C4-2B (cell line): ENCODE measurements around the gene ZKSCAN5.

Experiments used
- H3K27ac ChIP-seq: fragments of 450-650 bp; 2 replicates; pipeline ENCODE4 v1.5.1; 2017
- CTCF ChIP-seq: fragments of 450-650 bp; conservative IDR thresholded peaks from 2 replicates; pipeline ENCODE4 v1.5.1; 2017; ENCODE audit warnings: mild to moderate bottlenecking
- ZFX ChIP-seq: fragments of 450-650 bp; IDR thresholded peaks from 2 replicates; pipeline ENCODE4 v1.6.1; 2017

ZKSCAN5 gene

GRCh38 chr7:99478464-99479440, 25.7 kb upstream of the ZKSCAN5 start:
- no peak overlapping the region for H3K27ac ChIP-seq
- TF ChIP-seq CTCF (no peak), ZFX (no peak)

GRCh38 chr7:99485094-99485493, 19.4 kb upstream of the ZKSCAN5 start:
- no peak for TF ChIP-seq ZFX
- TF ChIP-seq CTCF, result no peak
- no peak overlapping the region for H3K27ac ChIP-seq

GRCh38 chr7:99489235-99489634, 15.2 kb upstream of the ZKSCAN5 start:
- TF ChIP-seq CTCF, result no peak
- TF ChIP-seq ZFX, result no peak
- H3K27ac ChIP-seq, result no peak overlapping the region

GRCh38 chr7:99490878-99491277, 13.6 kb upstream of the ZKSCAN5 start:
- TF ChIP-seq CTCF, result no peak
- H3K27ac ChIP-seq, result no peak overlapping the region

GRCh38 chr7:99493823-99494222, 10.6 kb upstream of the ZKSCAN5 start:
- TF ChIP-seq CTCF, result no peak
- no peak for TF ChIP-seq ZFX
- no peak overlapping the region for H3K27ac ChIP-seq

GRCh38 chr7:99497766-99498545, 6.5 kb upstream of the ZKSCAN5 start:
- no peak overlapping the region for H3K27ac ChIP-seq
- TF ChIP-seq ZFX, result no peak
- TF ChIP-seq CTCF, result no peak

- TF ChIP-seq ZFX (no peak), CTCF (no peak)
- no peak overlapping the region for H3K27ac ChIP-seq
Observed at GRCh38 chr7:99498546-99498944, 5.9 kb upstream of the ZKSCAN5 start.
